Astrocyte of the spinal cord (primary cell): ENCODE results near the gene CLCN7.

Experiments
- DNase-seq: peaks from one replicate; pipeline ENCODE4 v3.0.0; 2011; ENCODE audit warnings: low read depth, low spot score
- H3K4me3 ChIP-seq: 2 replicates; pipeline ENCODE4 v1.5.1; 2011; ENCODE audit warnings: low read depth, mild to moderate bottlenecking, low read length, moderate library complexity
- CTCF ChIP-seq: IDR thresholded peaks from 2 replicates; pipeline ENCODE4 v1.5.1; 2012; ENCODE audit warnings: low read depth, mild to moderate bottlenecking, low read length, inconsistent platforms
- in situ Hi-C: cut with HindIII; loops from 2 replicates; pipeline ENCODE4 v1.10.0; 2017; ENCODE audit warnings: low sequenced_read_pairs

Gene CLCN7

DNA sequence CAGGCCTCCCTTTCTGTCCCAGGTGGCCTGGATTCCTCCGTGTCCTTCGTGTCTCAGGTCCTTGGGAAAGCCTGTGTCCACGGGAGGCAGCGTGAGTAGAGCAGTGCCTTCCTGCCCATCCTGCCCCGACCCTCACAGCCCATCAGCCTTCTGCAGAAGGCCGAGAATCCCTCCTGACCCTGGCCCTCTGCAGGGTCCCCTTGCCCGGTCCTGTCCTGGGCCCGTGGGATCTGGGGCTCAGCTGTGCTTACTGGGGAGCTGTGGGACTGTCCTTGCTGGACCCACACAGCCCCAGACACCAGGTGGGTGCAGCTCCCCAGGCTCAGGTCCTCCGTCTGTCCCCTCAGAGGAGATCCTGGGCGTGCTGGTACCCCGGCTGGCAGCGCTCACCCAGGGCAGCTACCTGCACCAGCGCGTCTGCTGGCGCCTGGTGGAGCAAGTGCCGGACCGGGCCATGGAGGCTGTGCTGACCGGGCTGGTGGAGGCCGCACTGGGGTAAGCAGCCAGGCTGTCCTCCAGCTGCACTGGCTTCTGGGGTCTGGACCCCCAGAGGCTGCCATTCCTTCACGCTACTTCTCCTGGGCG lies 22.3 kb upstream of the CLCN7 start:
- no peak for TF ChIP-seq CTCF
- no peak for DNase-seq
- in situ Hi-C loops = no loop called here
- H3K4me3 ChIP-seq = no peak overlapping the region

DNA sequence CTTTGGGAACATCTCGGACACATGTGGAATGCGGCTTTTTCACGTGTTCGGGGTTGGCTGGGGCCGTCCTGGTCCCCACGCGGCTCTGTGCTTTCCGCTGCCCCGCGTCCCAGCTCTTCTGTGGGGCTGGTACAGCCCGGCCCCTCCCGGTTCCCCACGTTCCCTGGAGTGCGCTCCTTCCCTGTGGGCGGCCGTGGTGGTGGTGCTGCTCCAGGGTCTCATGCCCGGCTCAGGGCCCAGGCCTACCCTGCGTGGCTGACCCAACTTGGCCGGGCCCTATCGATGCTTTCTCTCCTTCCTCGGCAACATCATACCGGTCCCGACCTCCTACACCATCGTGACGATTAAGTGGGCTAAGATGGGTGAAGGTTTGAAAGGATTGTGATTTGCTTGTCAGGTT lies 21.6 kb upstream of the CLCN7 start:
- no peak overlapping the region for H3K4me3 ChIP-seq
- TF ChIP-seq CTCF = no peak
- in situ Hi-C loops = no loop called here
- no peak for DNase-seq

DNA sequence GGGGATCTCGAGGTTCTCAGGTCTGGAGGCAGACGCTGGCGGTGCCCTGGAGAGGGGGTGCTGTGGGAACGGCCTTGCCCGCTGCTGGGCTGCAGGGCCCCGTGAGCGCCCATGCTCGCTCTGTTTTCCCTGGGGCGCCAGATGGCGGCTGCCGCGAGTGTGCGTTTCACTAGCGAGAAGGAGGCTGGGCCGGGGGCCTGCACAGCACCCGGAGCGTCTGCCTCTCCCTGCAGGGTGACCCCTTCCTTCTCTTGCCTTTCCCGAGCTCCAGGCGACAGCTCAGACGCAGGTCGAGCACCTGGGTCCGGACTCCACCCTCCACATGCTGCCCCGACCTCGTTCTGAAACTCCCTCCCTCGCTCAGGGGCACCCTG lies 21.0 kb upstream of the CLCN7 start:
- no peak for TF ChIP-seq CTCF
- no peak overlapping the region for H3K4me3 ChIP-seq
- no peak for DNase-seq
- in situ Hi-C loops = no loop called here

DNA sequence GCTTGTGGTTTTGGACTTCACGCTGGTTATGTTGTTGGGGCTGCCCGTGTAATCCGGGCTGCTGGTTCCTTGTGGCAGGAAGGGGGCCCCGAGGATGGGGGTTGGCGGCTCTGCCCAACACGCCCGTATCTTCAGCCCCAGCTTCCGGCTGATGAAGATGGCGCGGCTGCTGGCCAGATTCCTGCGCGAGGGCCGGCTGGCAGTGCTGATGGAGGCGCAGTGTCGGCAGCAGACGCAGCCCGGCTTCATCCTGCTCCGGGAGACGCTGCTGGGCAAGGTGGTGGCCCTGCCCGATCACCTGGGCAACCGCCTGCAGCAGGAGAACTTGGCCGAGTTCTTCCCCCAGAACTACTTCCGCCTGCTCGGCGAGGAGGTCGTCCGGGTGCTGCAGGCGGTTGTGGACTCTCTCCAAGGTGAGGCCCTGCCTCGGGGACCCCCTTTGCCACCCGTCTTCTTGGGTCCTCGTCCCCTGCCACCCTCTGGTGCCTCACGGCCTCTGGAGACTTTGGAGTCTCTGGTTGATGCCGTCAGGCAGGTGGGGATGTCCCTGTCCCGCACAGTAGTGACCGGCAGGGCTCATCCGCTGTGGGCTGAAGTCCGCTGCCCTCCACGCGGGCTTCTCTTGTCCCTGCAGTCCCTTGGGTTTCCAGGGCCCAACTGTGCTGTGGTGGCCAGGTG lies 20.5 kb upstream of the CLCN7 start:
- DNase-seq = no peak
- H3K4me3 ChIP-seq = no peak overlapping the region
- no peak for TF ChIP-seq CTCF
- in situ Hi-C loops = no loop called here

- no peak for DNase-seq
- in situ Hi-C loops = no loop called here
- TF ChIP-seq CTCF = no peak
- no peak overlapping the region for H3K4me3 ChIP-seq
Observed at GRCh38 chr16:1494711-1495110, 19.9 kb upstream of the CLCN7 start.

GRCh38 chr16:1494129-1494640 lies 19.4 kb upstream of the CLCN7 start:
- H3K4me3 ChIP-seq = peak overlapping the region; percentile 79
- in situ Hi-C loops = no loop called here

More at GRCh38 chr16:1494129-1494640, 19.4 kb upstream of the CLCN7 start:
- TF ChIP-seq CTCF = peak; percentile 79
- peak; percentile 73 for DNase-seq
